Karpas-422 (cell line): Measurements from ENCODE around the gene RPS19BP1. TPM values are rescaled to one million over a fixed set of nuclear protein-coding genes. Genes with fewer than 3 reads are reported as not detected.

Experiments used
- DNase-seq: peaks from one replicate; pipeline ENCODE4 v3.0.0-alpha.2; 2015
- H2AFZ ChIP-seq: fragments of 200-600 bp; sonication (generic); 2 replicates; pipeline ENCODE4 v1.6.1; 2014; ENCODE audit warnings: antibody characterized with exemption, low read length, mixed read lengths
- H3K27ac ChIP-seq: fragments of 200-600 bp; sonication (generic); 2 replicates; pipeline ENCODE4 v1.5.1; 2014; ENCODE audit warnings: mild to moderate bottlenecking, low read length, moderate library complexity
- H3K27me3 ChIP-seq: fragments of 200-600 bp; sonication (generic); 2 replicates; pipeline ENCODE4 v1.6.1; 2014; ENCODE audit warnings: low read length, mixed read lengths
- H3K36me3 ChIP-seq: fragments of 200-600 bp; sonication (generic); 2 replicates; pipeline ENCODE4 v1.6.1; 2014; ENCODE audit warnings: low read length, mixed read lengths; ENCODE audit not compliant: insufficient read depth
- H3K4me1 ChIP-seq: fragments of 200-600 bp; sonication (generic); 2 replicates; pipeline ENCODE4 v1.6.1; 2014; ENCODE audit warnings: mild to moderate bottlenecking, low read length, mixed read lengths
- H3K4me2 ChIP-seq: fragments of 200-600 bp; sonication (generic); 2 replicates; pipeline ENCODE4 v1.6.1; 2014; ENCODE audit warnings: low read length, low read depth, mild to moderate bottlenecking; ENCODE audit not compliant: poor library complexity, severe bottlenecking
- H3K4me3 ChIP-seq: fragments of 200-600 bp; sonication (generic); 2 replicates; pipeline ENCODE4 v1.5.1; 2014; ENCODE audit warnings: mild to moderate bottlenecking, antibody characterized with exemption, low read length, mixed read lengths
- H3K79me2 ChIP-seq: fragments of 200-600 bp; sonication (generic); 2 replicates; pipeline ENCODE4 v1.6.1; 2014; ENCODE audit warnings: mild to moderate bottlenecking, low read length, mixed read lengths
- H3K9ac ChIP-seq: fragments of 200-600 bp; sonication (generic); 2 replicates; pipeline ENCODE4 v1.6.0; 2014; ENCODE audit warnings: low read length
- H3K9me2 ChIP-seq: fragments of 200-600 bp; sonication (generic), shearing (Covaris generic); replicated peaks from 2 replicates; pipeline ENCODE4 v1.6.0; 2014; ENCODE audit warnings: mild to moderate bottlenecking, low read length, moderate library complexity; ENCODE audit not compliant: insufficient read depth
- H3K9me3 ChIP-seq: fragments of 300-700, 200-600 bp; sonication (generic); 2 replicates; pipeline ENCODE4 v1.6.1; 2014; ENCODE audit warnings: low read length, mixed read lengths
- H4K20me1 ChIP-seq: fragments of 200-600 bp; sonication (generic); 2 replicates; pipeline ENCODE4 v1.6.1; 2014; ENCODE audit warnings: mild to moderate bottlenecking, antibody characterized with exemption, low read length, low read depth; ENCODE audit not compliant: insufficient read depth
- total RNA-seq: library from RNA; depleted of rRNA; stranded (reverse); fragments of >200 nt; shearing (Covaris generic); gene quantifications from 2 replicates; pipeline ENCODE4 v1.2.3, GENCODE V29; 2014; ENCODE audit warnings: low replicate concordance

RPS19BP1 gene
- total RNA-seq, 1 experiment from 2014 or later = 91.1 TPM

DNA sequence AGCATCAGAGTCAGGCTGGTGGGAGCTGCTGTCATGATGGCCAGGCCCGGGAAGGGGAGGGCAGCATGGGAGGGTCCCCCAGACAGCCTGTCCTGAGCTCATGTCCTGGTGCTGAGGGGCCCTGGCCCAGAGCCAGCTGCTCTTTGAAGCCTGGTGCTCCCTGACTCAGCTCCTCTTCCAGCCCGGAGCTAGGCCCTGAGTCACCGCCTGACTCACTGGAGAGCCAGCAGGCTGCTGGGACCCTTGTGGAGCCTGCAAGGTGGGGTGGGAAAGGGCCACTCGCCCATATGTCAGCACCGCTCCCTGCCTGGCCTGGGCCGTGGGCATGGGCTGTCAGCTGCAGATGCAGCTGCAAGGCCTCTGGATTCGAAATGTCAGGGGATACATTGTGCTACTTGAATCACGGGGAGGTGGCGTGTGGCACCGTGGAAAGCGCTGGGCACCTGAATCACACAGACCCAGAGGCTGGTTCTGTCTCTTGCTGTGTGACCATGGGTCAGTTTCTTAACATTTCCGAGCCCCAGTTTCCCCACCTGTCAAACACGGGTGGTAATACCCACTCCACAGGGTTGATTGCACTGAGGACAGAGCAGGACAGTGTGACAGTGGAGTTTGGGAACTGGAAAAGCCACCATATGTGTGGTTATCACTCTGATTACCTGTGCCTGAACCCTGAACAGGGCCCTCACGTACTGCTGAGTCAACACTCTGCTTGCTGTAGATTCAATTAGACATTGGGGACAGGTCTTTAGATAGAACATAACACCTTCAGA lies 42.4 kb upstream of the RPS19BP1 start:
- Histone ChIP-seq H3K9me3 (no peaks in the 10 kb centered on the region), H3K27me3 (no peaks in the 10 kb centered on the region), H3K79me2 (no peaks in the 10 kb centered on the region), H3K27ac (no peak overlapping the region), H4K20me1 (no peaks in the 10 kb centered on the region), H3K4me1 (no peaks in the 10 kb centered on the region), H3K9ac (no peak overlapping the region), H3K36me3 (no peaks in the 10 kb centered on the region), H3K4me3 (no peak overlapping the region), H3K4me2 (no peak overlapping the region), H3K9me2 (no peaks in the 10 kb centered on the region), H2AFZ (no peak overlapping the region)
- no peak for DNase-seq

DNA sequence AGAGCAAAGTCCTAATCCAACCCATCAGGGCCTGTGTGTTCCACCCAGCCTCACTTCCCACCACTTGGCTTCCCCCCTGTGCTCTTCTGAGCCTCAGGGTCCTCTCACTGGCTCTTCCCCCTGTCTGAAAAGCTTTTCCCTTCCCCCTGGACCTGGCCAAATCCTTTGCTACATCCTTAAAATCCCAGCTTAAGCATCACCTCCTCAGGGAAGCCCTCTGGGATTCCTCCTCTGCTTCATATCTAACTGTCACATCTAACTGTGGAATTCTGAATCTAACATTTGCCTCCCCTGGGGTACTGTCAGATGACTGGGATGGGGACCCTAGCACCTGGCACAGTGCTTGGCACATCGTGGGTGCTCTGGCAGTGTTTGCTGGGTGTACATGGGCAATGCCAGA lies 39.0 kb upstream of the RPS19BP1 start:
- Histone ChIP-seq H2AFZ (no peak overlapping the region), H3K27me3 (no peaks in the 10 kb centered on the region), H3K4me2 (no peak overlapping the region), H3K9ac (no peak overlapping the region), H3K36me3 (no peaks in the 10 kb centered on the region), H3K4me1 (no peaks in the 10 kb centered on the region), H4K20me1 (no peaks in the 10 kb centered on the region), H3K4me3 (no peak overlapping the region), H3K79me2 (no peaks in the 10 kb centered on the region), H3K9me3 (no peaks in the 10 kb centered on the region), H3K27ac (no peak overlapping the region), H3K9me2 (no peaks in the 10 kb centered on the region)
- no peak for DNase-seq

DNA sequence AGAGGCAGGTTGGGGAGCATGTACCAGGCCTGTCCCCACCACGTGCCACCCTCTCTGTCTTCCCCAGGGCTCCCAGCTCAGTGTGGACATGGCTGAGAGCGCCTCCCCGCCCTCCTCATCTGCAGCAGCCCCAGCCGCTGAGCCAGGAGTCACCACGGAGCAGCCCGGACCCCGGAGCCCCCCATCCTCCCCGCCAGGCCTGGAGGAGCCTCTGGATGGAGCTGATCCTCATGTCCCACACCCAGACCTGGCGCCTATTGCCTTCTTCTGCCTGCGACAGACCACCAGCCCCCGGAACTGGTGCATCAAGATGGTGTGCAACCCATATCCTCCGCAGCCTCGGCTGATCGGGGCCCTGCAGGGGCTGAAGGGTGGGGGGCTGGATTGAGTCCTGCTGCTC lies 38.1 kb upstream of the RPS19BP1 start, which contains the start of gene CACNA1I:
CACNA1I (plus strand) TSS at position 89 of the 400 bp plus-strand sequence; CDS start at position 89, 0 bp downstream.
- Histone ChIP-seq H3K27ac (no peak within 1 kb of the TSS), H3K36me3 (no peaks in the 10 kb centered on the region), H2AFZ (no peak within 1 kb of the TSS), H3K9me3 (no peaks in the 10 kb centered on the region), H3K4me2 (no peak within 1 kb of the TSS), H3K4me3 (no peak within 1 kb of the TSS), H3K79me2 (no peaks in the 10 kb centered on the region), H3K9ac (no peak within 1 kb of the TSS), H3K9me2 (no peaks in the 10 kb centered on the region), H4K20me1 (no peaks in the 10 kb centered on the region), H3K27me3 (no peaks in the 10 kb centered on the region), H3K4me1 (no peaks in the 10 kb centered on the region)
- no peak for DNase-seq

DNA sequence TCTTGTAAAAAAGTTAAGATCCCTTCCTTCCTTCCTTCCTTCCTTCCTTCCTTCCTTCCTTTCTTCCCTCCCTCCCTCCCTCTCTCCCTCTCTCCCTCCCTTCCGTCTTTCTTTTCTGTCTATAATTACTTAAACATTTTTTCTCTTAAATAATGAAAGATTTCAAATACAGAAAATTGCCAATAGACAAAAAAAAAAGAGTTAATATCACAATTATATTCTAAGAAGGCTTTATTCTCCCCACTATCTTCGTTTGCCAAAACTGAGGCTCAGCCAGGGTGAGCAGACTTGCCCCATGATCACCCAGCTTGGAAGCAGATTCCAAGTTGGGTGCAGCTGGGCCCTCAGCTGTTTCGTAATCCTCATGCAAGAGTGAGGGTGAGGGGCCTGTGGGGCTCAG lies 37.7 kb upstream of the RPS19BP1 start:
- no peak for DNase-seq
- H3K36me3 ChIP-seq = no peaks in the 10 kb centered on the region
- no peaks in the 10 kb centered on the region for H3K79me2 ChIP-seq
- no peak overlapping the region for H3K4me2 ChIP-seq
- H3K9me2 ChIP-seq = no peaks in the 10 kb centered on the region
- no peak overlapping the region for H3K27ac ChIP-seq
- no peaks in the 10 kb centered on the region for H3K9me3 ChIP-seq
- no peaks in the 10 kb centered on the region for H3K4me1 ChIP-seq
- no peak overlapping the region for H3K4me3 ChIP-seq
- H4K20me1 ChIP-seq = no peaks in the 10 kb centered on the region
- H3K9ac ChIP-seq = no peak overlapping the region
- no peaks in the 10 kb centered on the region for H3K27me3 ChIP-seq
- no peak overlapping the region for H2AFZ ChIP-seq

GRCh38 chr22:39569066-39569465 lies 36.5 kb upstream of the RPS19BP1 start:
- Histone ChIP-seq H3K9ac (no peak overlapping the region), H3K9me3 (peaks cover 1% of the 10 kb centered on the region; the same call in 1 of the 2 replicates), H3K4me3 (no peak overlapping the region), H3K27me3 (no peaks in the 10 kb centered on the region), H3K4me2 (no peak overlapping the region), H3K36me3 (no peaks in the 10 kb centered on the region), H3K79me2 (no peaks in the 10 kb centered on the region), H3K27ac (no peak overlapping the region), H4K20me1 (no peaks in the 10 kb centered on the region), H3K9me2 (no peaks in the 10 kb centered on the region), H3K4me1 (no peaks in the 10 kb centered on the region), H2AFZ (no peak overlapping the region)
- DNase-seq = no peak

GRCh38 chr22:39568278-39568981 lies 35.9 kb upstream of the RPS19BP1 start:
- H3K4me2 ChIP-seq = no peak overlapping the region
- H3K9ac ChIP-seq = no peak overlapping the region

DNA sequence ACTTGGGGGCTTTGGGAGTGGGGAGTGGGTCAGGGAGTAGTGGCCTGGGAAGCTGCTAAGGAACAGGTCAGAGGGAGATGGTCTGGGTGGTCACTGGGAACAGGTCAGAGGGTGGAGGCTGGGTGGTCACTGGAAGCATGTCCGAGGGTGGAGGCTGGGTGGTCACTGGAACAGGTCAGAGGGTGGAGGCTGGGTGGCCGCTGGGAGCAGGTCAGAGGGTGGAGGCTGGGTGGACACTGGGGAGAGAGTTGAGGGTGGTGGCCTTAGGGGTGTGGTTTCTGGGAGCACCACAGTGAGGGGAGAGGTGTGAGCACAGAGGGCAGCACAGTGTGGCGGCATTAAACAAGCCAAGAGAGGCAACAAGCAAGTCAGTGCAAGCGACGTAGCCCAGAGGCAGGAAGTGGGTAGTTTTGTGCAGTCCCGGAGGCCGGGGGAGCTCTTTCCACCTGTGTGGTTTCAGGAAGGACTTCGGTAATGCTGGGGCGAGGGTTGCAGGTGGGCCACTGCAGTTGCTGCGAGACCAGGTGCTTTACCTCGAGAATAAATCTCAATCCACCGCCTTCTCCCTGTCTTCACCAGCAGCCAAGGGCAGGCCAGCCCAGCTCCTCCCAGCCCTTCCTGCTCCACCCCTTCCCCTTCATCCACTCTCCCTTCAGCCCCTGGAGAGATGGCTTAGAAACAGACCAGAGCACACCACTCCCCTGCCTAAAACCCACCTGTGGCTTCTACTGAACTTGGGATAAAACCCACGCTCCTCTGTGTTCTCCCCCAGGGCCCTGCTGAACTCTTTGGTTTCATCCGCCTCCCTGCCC lies 34.8 kb upstream of the RPS19BP1 start:
- Histone ChIP-seq H2AFZ (no peak overlapping the region), H3K4me2 (no peak overlapping the region), H3K79me2 (no peaks in the 10 kb centered on the region), H3K9me3 (peaks cover 5% of the 10 kb centered on the region; the same call in 1 of the 2 replicates), H3K4me1 (no peaks in the 10 kb centered on the region), H3K9me2 (no peaks in the 10 kb centered on the region), H4K20me1 (no peaks in the 10 kb centered on the region), H3K4me3 (no peak overlapping the region), H3K36me3 (no peaks in the 10 kb centered on the region), H3K27me3 (no peaks in the 10 kb centered on the region), H3K9ac (no peak overlapping the region), H3K27ac (no peak overlapping the region)
- DNase-seq = peak; percentile 48

More at GRCh38 chr22:39568278-39568981, 35.9 kb upstream of the RPS19BP1 start:
- peaks cover 5% of the 10 kb centered on the region; the same call in 1 of the 2 replicates for H3K9me3 ChIP-seq
- DNase-seq = no peak
- H3K36me3 ChIP-seq = no peaks in the 10 kb centered on the region
- no peak overlapping the region for H2AFZ ChIP-seq
- no peaks in the 10 kb centered on the region for H3K9me2 ChIP-seq
- H3K4me3 ChIP-seq = no peak overlapping the region
- no peaks in the 10 kb centered on the region for H3K79me2 ChIP-seq
- no peaks in the 10 kb centered on the region for H4K20me1 ChIP-seq
- H3K27me3 ChIP-seq = no peaks in the 10 kb centered on the region
- no peaks in the 10 kb centered on the region for H3K4me1 ChIP-seq
- H3K27ac ChIP-seq = no peak overlapping the region
